ENCODE measurements around the gene ANO10.

DNA sequence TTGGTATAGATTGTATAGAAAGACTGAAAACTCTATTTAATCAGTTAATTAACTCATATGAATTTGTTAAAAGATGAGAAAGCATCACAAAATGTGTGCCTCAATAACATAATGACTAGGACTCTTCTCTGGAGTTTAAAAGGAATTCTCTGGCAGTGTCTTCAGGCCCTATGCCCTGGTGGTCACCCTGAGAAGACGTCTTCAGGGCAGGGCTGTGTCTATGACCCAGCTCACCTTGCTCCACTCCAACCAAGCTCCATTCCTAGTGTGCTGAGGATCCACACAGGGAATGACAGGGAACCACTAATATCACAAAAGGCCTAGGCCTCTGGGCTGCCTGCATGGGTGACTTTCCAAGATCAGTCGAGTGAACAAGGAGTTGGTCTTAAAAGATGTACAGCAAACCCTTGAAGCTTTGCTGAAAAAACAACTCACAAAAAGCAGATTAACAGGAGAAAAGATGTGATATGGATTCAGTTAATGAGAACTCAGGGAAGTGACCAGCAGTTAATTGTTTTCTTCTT is 178.9 kb downstream of the ANO10 start:
- TF ChIP-seq, protein P1, sequence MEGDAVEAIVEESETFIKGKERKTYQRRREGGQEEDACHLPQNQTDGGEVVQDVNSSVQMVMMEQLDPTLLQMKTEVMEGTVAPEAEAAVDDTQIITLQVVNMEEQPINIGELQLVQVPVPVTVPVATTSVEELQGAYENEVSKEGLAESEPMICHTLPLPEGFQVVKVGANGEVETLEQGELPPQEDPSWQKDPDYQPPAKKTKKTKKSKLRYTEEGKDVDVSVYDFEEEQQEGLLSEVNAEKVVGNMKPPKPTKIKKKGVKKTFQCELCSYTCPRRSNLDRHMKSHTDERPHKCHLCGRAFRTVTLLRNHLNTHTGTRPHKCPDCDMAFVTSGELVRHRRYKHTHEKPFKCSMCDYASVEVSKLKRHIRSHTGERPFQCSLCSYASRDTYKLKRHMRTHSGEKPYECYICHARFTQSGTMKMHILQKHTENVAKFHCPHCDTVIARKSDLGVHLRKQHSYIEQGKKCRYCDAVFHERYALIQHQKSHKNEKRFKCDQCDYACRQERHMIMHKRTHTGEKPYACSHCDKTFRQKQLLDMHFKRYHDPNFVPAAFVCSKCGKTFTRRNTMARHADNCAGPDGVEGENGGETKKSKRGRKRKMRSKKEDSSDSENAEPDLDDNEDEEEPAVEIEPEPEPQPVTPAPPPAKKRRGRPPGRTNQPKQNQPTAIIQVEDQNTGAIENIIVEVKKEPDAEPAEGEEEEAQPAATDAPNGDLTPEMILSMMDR (IDR thresholded peaks at IDR 0.05), result no peak
- no peak for TF ChIP-seq POLR2A (IDR thresholded peaks at IDR 0.05)

Measured in thyroid gland (tissue), 4 donors.